GM19193 (cell line): ENCODE results near the gene INPP1.

ENCODE experiments used
- POLR2A ChIP-seq: IDR thresholded peaks from 4 replicates; pipeline ENCODE4 v1.6.1; 2011; ENCODE audit not compliant: insufficient read depth, insufficient read length; ENCODE audit errors: extremely low read depth

INPP1 gene

DNA sequence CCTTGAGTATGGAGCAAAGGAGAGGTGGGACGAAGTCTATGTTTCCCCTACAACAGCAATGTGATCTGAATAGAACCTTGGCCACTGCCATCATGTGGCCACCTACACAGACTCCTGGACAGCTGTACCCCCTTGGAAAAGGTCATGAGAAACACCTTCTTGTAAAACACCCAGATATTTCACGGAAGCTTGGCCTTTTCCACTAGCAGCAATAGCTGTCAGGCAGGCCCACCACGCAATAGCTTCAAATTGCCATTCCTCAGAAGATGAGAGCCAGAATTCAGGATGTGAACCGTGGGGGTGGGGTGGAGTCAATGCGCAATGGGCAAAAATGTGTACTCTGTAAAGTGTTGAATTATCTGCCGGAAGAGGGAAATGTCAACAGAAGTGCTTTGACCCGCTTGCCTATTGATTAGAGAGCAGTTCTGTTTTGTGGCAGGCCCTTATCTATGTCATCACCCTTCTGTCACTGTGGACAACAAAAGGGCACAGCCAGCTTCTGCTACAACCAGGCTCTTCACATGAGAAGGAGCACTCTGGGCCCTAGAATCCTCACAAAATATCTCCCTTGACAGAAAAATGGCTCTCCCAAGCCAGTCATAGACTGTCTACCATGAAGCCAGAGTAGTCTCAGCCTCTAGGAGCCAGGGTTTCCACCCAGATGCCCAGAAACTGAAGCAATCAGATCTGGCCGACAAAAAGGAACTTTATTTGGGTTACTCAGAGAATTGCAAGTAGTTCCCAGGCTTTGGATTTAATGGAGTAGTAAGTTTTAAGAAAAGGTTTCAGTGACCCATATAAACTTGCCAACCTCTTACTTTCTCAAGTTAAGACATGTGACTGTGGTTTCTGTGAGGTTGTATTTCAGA, 9.5 kb downstream of the INPP1 start:
- no peak for TF ChIP-seq POLR2A

DNA sequence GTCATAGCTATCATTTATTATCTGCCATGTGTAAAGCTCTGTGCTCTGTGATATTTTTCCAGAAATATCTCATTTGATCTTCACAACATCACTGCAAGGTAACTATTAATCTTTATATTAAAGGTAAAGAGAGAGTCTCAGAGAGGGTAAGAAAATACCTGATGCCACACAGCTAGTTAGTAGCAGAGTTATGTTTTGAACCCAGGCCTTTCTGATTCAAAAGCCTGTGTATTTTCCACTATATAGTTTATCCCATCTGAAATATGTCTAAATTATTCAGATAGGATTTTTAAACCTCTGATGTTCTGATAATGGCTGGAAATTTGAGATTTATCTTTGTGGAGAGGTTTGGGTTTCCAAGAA, 10.1 kb downstream of the INPP1 start:
- TF ChIP-seq POLR2A, result no peak

GRCh38 chr2:190354003-190354690, 10.8 kb downstream of the INPP1 start:
- no peak for TF ChIP-seq POLR2A

DNA sequence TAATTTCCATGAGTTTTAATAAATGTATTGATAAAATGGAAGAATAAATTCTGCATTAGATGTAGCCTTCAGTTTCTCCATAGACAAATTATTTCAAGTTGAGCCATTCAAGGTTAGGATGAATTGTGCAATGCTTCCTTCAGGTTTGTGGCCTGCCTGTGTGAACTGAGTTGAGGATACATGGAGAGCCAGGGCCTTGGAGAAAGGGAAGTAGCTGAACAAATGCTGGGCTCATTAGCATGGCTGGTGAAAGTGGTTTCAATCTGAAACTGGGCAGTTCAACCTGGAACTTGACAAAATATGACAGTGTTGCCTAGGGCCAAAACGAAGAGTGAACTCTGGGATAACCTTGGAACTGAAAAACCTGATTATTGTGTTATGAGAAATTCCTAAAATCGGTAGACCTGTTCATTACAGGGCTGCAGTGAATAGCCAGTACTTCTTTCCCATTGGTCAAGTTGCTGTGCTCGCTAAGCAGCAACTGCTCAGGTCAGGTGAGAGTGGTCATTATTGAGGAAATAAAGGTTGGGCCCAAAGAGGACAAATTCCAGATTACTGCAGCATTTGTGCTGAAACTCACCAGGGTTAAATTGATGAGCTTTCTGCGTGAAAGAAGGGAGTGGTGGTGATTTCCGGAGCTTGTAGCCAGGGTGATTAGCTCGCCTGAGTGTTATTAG, 12.7 kb downstream of the INPP1 start:
- no peak for TF ChIP-seq POLR2A

- TF ChIP-seq POLR2A, result no peak
Observed at GRCh38 chr2:190357600-190357999, 14.2 kb downstream of the INPP1 start.

GRCh38 chr2:190360561-190360960, 17.2 kb downstream of the INPP1 start:
- no peak for TF ChIP-seq POLR2A

DNA sequence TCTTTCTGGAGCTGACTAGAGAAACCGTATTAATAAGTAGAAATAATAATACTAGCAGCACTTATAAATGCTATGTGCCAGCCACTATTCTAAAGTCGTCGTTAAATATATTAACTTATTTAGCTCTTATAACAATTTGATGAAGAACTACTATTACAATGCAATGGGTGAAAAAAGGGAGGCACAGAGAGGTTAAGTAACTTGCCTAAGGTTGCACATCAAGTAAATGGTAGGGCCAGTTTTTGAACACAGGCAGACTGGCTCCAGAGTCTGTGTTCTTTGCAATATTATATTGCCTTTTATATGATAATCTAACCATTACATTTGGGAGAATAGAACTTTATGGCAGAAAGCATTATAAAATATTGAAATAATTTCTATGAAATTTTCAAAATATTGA, 17.6 kb downstream of the INPP1 start:
- no peak for TF ChIP-seq POLR2A

DNA sequence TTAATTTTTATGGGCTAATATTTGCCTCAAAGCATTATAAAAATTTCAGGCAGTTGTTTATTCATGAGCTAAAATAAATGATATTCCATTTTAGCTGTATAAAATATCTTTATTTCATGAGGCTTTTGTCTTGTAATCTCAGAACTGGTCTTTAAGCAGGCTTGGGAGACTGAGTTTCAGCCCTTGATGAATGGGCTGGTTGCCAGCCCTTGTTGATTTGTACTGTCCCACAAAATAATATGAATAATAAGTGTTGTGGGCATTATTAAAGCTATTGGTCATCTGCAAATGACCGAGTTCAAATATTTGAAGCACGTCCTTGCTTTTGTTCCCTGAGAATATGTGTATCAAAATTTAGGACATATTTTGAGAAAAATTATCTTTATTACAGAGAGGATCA, 18.2 kb downstream of the INPP1 start:
- no peak for TF ChIP-seq POLR2A

DNA sequence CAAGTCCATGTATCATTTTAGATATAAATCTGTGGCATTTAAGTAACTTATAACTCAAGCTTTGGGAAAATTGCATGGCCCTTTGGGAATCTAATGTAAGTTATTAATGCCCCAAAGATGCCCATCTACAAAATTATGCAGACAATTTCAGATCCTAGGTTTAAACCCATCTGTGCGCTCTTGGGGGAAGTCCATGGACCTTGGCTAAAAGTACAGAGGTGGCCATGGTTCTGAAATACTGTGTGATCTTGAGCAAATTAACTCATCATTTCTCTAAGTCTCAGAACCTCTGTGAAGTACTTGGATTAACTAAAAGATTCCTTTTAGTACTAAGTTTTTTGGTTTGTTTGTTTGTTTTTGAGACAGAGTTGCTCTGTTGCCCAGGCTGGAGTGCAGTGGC, 19.5 kb downstream of the INPP1 start:
- no peak for TF ChIP-seq POLR2A

DNA sequence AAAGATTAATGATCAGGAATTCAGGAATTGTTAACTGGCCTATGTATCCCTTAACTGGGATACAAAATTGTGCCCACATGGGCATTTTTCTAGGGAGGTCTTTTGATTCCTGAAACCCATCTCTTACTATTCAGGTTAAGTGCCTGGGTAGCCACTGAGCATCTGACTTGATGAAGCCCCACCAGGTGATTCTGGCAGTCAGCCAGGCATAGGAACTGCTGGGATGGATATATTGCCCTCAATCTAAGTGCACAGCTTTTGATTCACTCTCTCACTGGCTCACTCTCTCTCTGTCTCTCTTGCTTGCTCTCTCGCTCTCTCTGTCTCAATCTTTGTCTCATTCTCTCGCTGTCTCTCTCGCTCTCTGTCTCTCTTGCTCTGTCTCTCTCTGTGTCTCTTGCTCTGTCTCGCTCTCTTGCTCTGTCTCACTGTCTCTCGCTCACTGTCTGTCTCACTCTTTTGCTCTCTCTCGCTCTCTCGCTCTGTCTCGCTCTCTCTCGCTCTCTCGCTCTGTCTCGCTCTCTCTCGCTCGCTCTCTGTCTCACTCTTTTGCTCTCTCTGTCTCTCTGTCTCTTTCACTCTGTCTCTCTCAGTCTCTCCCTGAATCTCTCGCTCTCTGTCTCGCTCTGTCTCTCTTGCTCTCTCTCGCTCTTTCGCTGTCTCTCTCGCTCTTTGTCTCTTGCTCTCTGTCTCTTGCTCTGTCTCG, 22.3 kb downstream of the INPP1 start:
- no peak for TF ChIP-seq POLR2A

DNA sequence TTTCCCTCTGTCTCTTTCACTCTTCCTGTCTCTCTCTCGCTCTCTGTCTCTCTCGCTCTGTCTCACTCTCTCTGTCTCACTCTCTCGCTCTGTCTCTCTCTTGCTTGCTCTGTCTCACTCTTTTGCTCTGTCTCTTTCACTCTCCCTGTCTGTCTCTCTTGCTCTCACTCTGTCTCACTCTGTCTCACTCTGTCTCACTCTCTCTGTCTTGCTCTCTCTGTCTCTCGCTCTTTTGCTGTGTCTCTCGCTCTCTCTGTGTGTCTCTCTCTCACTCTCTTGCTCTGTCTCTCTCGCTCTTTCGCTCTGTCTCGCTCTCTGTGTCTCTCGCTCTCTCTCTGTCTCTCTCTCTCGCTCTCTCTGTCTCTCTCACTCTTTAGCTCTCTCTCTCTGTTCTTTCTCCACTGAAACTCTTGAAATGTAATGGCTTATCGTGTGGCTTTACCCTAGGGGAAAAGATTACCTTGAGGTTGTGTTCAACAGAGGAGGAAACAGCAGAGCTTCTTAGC, 22.9 kb downstream of the INPP1 start:
- TF ChIP-seq POLR2A, result no peak

DNA sequence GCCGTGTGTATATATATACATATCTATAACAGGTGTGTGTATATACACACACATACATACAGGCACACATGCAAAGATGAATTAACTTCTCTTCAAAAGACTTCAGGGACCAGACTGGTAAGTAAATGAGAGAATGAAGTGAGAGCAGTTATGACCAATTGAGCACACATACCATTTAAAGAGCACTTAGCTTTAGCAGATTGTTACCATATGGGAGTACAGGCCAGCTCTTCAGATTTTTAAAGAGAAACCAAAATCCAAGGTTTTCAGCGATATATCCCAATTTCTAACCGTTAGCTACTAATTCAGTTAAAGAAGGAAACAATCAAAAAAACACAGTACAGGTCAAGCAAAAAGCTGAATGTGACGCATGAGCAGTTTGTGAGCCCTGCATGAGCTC, 23.7 kb downstream of the INPP1 start:
- no peak for TF ChIP-seq POLR2A

DNA sequence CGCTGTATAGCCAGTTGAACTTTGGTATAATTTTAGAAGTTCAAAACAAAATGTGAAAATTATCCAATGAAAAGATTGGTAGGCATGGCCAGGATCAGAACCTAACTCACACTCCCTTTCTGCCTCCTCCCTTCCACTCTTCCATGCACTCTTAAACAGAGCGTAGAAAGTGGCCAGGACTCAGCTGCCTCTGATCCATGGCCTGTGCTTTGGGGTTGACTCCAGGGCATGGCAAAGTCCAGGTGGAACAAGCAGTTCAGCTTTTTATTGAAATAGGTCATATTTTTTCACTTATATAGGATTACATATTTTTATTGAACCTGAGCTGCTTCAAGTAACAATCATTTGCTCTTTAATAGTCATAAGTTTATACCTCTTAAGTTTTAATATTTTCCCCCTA, 26.2 kb downstream of the INPP1 start:
- no peak for TF ChIP-seq POLR2A

DNA sequence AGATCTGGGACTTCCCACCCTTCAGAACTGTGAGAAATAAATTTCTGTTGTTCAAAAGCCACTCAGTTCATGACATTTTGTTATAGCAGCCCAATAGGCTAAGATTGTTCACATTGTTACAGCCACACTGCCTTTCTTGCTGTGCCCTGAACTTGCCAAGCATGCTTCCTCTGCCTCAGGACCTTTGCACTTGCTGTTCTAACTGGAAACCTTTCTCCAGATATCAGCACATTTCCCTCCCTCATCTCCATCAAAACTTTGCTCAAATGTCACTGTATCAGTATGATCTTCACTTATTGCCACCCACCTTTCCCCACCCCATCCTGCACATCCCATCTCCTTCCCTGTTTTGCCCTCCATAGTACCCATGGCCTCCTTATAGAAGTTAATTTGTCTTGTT, 32.7 kb downstream of the INPP1 start:
- no peak for TF ChIP-seq POLR2A
